Stomach (tissue), 9 donors: ENCODE data around the gene TSHZ2. TPM values are rescaled to one million over a fixed set of nuclear protein-coding genes. Genes with fewer than 3 reads are reported as not detected.

Experiments
- DNase-seq, 2 donors: peaks; one replicate each; pipeline versions ENCODE4 v3.0.0 to v3.0.0-alpha.2; 2013 to 2019
- H3K27ac ChIP-seq, 5 donors: fragments of 200-600 bp in 4 of 5; sonication (generic) in 4 of 5; one replicate each; pipeline ENCODE4 v1.5.1; 2013 to 2019; ENCODE audit warnings: mild to moderate bottlenecking in 1 of 5, moderate library complexity in 1 of 5
- H3K27me3 ChIP-seq, 3 donors: fragments of 200-600 bp; sonication (generic); one replicate each; pipeline ENCODE4 v1.5.1; 2017 to 2019; ENCODE audit warnings: mixed run types in 1 of 3
- H3K36me3 ChIP-seq, 4 donors: fragments of 200-600 bp; sonication (generic); 1 replicate in 3 of 4; 2 replicates in 1 of 4; pipeline ENCODE4 v1.5.1; 2016 to 2019
- H3K4me1 ChIP-seq, 4 donors: fragments of 200-600 bp; sonication (generic); one replicate each; pipeline ENCODE4 v1.5.1; 2016 to 2019
- H3K4me3 ChIP-seq, 4 donors: fragments of 200-600 bp; sonication (generic) in 3 of 4; one replicate each; pipeline ENCODE4 v1.5.1; 2016 to 2019; ENCODE audit warnings: mild to moderate bottlenecking in 1 of 4
- H3K9me3 ChIP-seq, 4 donors: fragments of 200-600 bp; sonication (generic); one replicate each; pipeline ENCODE4 v1.5.1; 2016 to 2019
- CTCF ChIP-seq, 7 experiments: fragments of 450-650 bp in 4 of 7; fragments of 200-600 bp in 3 of 7; sonication (generic) in 3 of 7; IDR thresholded peaks; one replicate each; pipeline ENCODE4 v1.5.1; 2016 to 2019; ENCODE audit warnings: antibody characterized with exemption in 7 of 7, control low read depth in 2 of 7, mild to moderate bottlenecking in 1 of 7
- EP300 ChIP-seq: sonication (generic); formaldehyde crosslinking; IDR thresholded peaks from one replicate; pipeline ENCODE4 v1.6.1; 2017; ENCODE audit warnings: antibody characterized with exemption
- POLR2A ChIP-seq, 4 donors: fragments of 450-650 bp; IDR thresholded peaks; one replicate each; pipeline ENCODE4 v1.6.1; 2016; ENCODE audit warnings: antibody characterized with exemption in 4 of 4, control low read depth in 2 of 4, mild to moderate bottlenecking in 1 of 4, moderate library complexity in 1 of 4
- POLR2AphosphoS5 ChIP-seq, 3 donors: sonication (generic); formaldehyde crosslinking; IDR thresholded peaks; one replicate each; pipeline ENCODE4 v1.6.1; 2016; ENCODE audit warnings: antibody characterized with exemption in 3 of 3
- WGBS, 5 donors: extraction: QIAGEN DNeasy Blood & Tissue Kit in 3 of 5; methylation state at CpG; one replicate each; pipeline versions ENCODE4 v1.1.5 to v1.1.7; 2013 to 2018; 5-methylcytosine and 5-hydroxymethylcytosine counted together
- intact Hi-C: fragments of 100-400 bp; cut with DNase I; formaldehyde crosslinking; loops from one replicate; pipeline ENCODE4 v1.15.1; 2023; ENCODE audit warnings: low total_unique reads
- polyA plus RNA-seq, 3 donors: library from polyadenylated mRNA; stranded (reverse); fragments of 200-250 nt; gene quantifications; one replicate each; pipeline ENCODE4 v1.2.3, GENCODE V29; 2013
- total RNA-seq, 5 donors: library from RNA; depleted of rRNA; stranded (reverse); fragments of >200 nt; gene quantifications; one replicate each; pipeline versions ENCODE4 v1.1.0 to v1.2.3, GENCODE V29; 2014 to 2016
- donor health status: healthy with polysubstance abuse.
- donor health status: Bipolar disorder and iron deficiency.
- donor health status: healthy.

TSHZ2 gene
- total and polyA plus RNA-seq, 8 donors = 2.9 to 20.5 (median 5.8) TPM

DNA sequence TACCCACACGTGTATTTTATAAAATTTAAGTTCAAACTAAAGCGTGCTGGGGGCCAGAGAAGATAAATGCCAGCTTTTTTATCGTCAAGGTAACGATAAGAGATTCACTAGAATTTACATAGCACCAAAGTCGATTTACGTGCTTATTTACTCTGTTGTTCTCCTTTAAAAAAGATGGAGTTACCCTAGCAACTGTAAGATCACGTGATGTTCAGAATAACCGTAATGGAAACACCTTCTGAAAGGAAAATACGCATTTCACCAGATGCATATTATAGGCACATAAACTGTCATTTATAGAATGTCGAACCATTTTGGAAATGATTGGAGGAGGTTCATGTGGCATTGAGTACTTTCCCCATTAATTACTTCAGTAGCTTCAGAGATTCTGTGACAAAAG is 207.6 kb downstream of the TSHZ2 start:
- Histone ChIP-seq H3K27ac (no peak overlapping the region), H3K4me3 (no peak overlapping the region), H3K9me3 (no peaks in the 10 kb centered on the region), H3K36me3 (no peaks in the 10 kb centered on the region), H3K27me3 (no peaks in the 10 kb centered on the region), H3K4me1 (no peaks in the 10 kb centered on the region)
- no peak for TF ChIP-seq EP300
- TF ChIP-seq POLR2AphosphoS5 (IDR thresholded peaks at IDR 0.05) = no peak
- no peak for TF ChIP-seq CTCF (IDR thresholded peaks at IDR 0.05)
- TF ChIP-seq POLR2A (IDR thresholded peaks at IDR 0.05) = no peak
- no peak for DNase-seq
- intact Hi-C loops = no loop called here
- WGBS, 5 donors = 82 to 89% (median 87%) methylated on average over 10 of the region's 10 CpGs

DNA sequence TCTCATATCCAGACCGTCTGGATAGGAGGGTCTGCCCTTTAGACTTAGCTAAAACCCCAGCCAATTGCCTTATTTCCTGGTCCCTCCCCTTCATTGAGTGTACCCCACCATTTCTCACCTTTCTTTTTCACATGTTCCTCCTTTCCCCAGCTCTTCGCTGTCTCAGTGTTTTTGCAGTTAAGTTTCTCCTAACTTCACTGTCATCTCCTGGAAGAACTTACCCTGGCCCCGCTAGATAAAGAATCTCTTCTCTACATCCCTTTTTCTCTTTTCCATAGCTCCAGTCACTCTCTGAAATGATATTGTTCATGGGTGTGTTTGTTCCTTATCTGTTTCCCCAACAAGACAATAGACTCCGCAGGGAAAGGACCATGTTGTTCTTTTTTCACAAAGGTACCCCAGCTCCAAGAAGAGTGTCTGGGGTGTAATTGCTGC is 208.8 kb downstream of the TSHZ2 start:
- intact Hi-C loops = no loop called here
- WGBS, 5 donors = 54 to 74% (median 63%) methylated on average over 4 of the region's 4 CpGs
- Histone ChIP-seq H3K4me3 (no peak overlapping the region), H3K27ac (no peak overlapping the region), H3K9me3 (no peaks in the 10 kb centered on the region), H3K36me3 (no peaks in the 10 kb centered on the region), H3K27me3 (no peaks in the 10 kb centered on the region), H3K4me1 (no peaks in the 10 kb centered on the region)
- DNase-seq = no peak
- TF ChIP-seq POLR2AphosphoS5 (IDR thresholded peaks at IDR 0.05) (no peak), CTCF (IDR thresholded peaks at IDR 0.05) (no peak), EP300 (no peak), POLR2A (IDR thresholded peaks at IDR 0.05) (no peak)

DNA sequence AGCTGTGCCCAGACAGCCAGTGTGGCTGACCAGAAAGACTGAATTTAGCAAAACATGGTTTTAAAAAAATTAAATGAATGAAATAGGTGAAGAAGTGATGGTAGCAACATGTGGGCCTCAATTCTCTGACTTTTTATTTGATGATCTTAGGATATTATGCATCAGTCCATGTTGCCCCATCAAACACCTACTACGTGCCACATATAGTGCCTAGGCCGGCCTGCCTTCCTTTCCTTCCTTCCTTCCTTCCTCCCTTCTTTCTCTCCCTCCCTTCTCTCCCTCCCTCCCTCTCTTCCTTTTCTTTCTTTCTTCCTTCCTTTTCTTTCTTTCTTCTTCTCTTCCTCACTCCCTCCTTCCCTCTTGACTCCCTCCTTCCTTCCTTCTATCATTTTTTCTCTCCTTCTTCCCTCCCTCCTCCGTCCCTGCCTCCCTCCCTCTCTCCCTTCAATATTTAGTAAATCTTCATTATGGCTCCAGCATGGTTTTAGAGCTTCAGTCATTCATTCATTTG is 209.8 kb downstream of the TSHZ2 start:
- H3K9me3 ChIP-seq = no peaks in the 10 kb centered on the region
- H3K4me3 ChIP-seq = no peak overlapping the region
- H3K36me3 ChIP-seq = no peaks in the 10 kb centered on the region
- no peak overlapping the region for H3K27ac ChIP-seq
- peaks cover 0 to 6% (median 0%) of the 10 kb centered on the region in 3 donors for H3K27me3 ChIP-seq
- TF ChIP-seq POLR2AphosphoS5 (IDR thresholded peaks at IDR 0.05) (no peak), EP300 (no peak), CTCF (IDR thresholded peaks at IDR 0.05) (no peak)
- intact Hi-C loops = no loop called here
- DNase-seq = no peak
- no peaks in the 10 kb centered on the region for H3K4me1 ChIP-seq
- WGBS, 5 donors = 90 to 92% (median 91%) methylated on average over 3 of the region's 3 CpGs

- Histone ChIP-seq H3K4me1 (peaks cover 0 to 6% (median 0%) of the 10 kb centered on the region in 4 donors), H3K27ac (no peak overlapping the region), H3K4me3 (no peak overlapping the region), H3K27me3 (peaks cover 0 to 6% (median 0%) of the 10 kb centered on the region in 3 donors), H3K9me3 (no peaks in the 10 kb centered on the region), H3K36me3 (no peaks in the 10 kb centered on the region)
- WGBS, 5 donors = 83 to 91% (median 87%) methylated on average over 6 of the region's 6 CpGs
- TF ChIP-seq POLR2AphosphoS5 (IDR thresholded peaks at IDR 0.05) (no peak), POLR2A (IDR thresholded peaks at IDR 0.05) (no peak), CTCF (IDR thresholded peaks at IDR 0.05) (no peak), EP300 (no peak)
- DNase-seq = no peak
- intact Hi-C loops = no loop called here
Observed at GRCh38 chr20:53183181-53183580, 211.0 kb downstream of the TSHZ2 start.
